Activated B cell treated with CpG ODN at 0.5 μM for 24 hours (primary cell): ENCODE data around the gene LCMT1. TPM values are rescaled to one million over a fixed set of nuclear protein-coding genes. Genes with fewer than 3 reads are reported as not detected.

Experiments
- ATAC-seq: fragments of 200-7000 bp; cut with Tn5 transposase; one replicate; pipeline ENCODE4 v1.10.0; 2021; ENCODE audit warnings: low read depth, mild to moderate bottlenecking, moderate library complexity
- CTCF ChIA-PET: fragments of 350-600 bp; sonication (Branson Sonifier 250); formaldehyde crosslinking; loops from one replicate; lab custom pipeline; 2021; ENCODE audit warnings: antibody characterized with exemption; lab: Charles Lee
- POLR2A ChIA-PET: fragments of 350-600 bp; sonication (Branson Sonifier 250); formaldehyde crosslinking; loops from one replicate; lab custom pipeline; 2021; ENCODE audit warnings: antibody characterized with exemption; lab: Charles Lee
- DNase-seq: peaks from one replicate; pipeline ENCODE4 v3.0.0; 2022
- H3K27ac Mint-ChIP-seq: one replicate; pipeline ENCODE4 v1.8.0; 2020; ENCODE audit warnings: mixed read lengths
- H3K27me3 Mint-ChIP-seq: one replicate; pipeline ENCODE4 v1.8.0; 2021; ENCODE audit warnings: mixed read lengths
- H3K36me3 Mint-ChIP-seq: one replicate; pipeline ENCODE4 v1.8.0; 2021; ENCODE audit warnings: low read depth, mixed read lengths
- H3K4me1 Mint-ChIP-seq: one replicate; pipeline ENCODE4 v1.8.0; 2021; ENCODE audit warnings: mixed read lengths
- H3K4me3 Mint-ChIP-seq: one replicate; pipeline ENCODE4 v1.8.0; 2020; ENCODE audit warnings: mild to moderate bottlenecking, mixed read lengths
- H3K9me3 Mint-ChIP-seq: one replicate; pipeline ENCODE4 v1.8.0; 2020; ENCODE audit warnings: mixed read lengths
- intact Hi-C: fragments of 100-400 bp; cut with micrococcal nuclease; formaldehyde crosslinking; loops from one replicate; pipeline ENCODE4 v1.15.1; 2024
- total RNA-seq: library from RNA; stranded (reverse); gene quantifications from 2 replicates; pipeline ENCODE4 v1.2.3, GENCODE V29; 2022
- TF ChIP-seq, protein P1 (sequence below): fragments of 200-600 bp; IDR thresholded peaks from one replicate; pipeline ENCODE4 v1.8.0; 2022; ENCODE audit warnings: antibody characterized with exemption, mild to moderate bottlenecking

Gene LCMT1
- total RNA-seq, 1 donor from 2014 or later: 33.6 TPM

DNA sequence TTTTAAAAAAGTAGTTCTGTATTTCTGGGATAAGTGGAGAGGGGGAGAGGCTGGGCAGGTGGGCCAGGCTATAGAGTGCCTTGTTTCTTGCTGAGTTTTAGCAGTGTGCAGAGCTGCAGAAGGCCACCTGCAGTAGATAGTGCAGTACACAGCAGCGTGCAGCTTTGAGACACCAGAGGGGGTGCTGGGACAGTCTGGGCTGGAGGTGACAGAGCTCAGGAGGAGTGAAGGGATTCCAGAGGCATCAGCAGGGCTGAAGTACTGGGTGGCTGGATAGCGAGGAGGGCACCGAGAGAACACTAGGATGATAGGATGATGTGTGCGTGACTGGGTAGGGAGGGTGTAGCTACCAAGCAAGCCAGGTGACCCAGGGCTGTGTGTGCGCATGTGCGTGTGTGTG lies 26.6 kb downstream of the LCMT1 start:
- Mint-ChIP-seq H3K36me3 (peaks cover 78% of the 10 kb centered on the region), H3K9me3 (no peaks in the 10 kb centered on the region), H3K4me3 (no peak overlapping the region), H3K4me1 (no peaks in the 10 kb centered on the region), H3K27ac (no peak overlapping the region), H3K27me3 (no peaks in the 10 kb centered on the region)
- ATAC-seq: no peak
- DNase-seq: no peak
- intact Hi-C loops: no loop called here
- TF ChIP-seq, protein P1, sequence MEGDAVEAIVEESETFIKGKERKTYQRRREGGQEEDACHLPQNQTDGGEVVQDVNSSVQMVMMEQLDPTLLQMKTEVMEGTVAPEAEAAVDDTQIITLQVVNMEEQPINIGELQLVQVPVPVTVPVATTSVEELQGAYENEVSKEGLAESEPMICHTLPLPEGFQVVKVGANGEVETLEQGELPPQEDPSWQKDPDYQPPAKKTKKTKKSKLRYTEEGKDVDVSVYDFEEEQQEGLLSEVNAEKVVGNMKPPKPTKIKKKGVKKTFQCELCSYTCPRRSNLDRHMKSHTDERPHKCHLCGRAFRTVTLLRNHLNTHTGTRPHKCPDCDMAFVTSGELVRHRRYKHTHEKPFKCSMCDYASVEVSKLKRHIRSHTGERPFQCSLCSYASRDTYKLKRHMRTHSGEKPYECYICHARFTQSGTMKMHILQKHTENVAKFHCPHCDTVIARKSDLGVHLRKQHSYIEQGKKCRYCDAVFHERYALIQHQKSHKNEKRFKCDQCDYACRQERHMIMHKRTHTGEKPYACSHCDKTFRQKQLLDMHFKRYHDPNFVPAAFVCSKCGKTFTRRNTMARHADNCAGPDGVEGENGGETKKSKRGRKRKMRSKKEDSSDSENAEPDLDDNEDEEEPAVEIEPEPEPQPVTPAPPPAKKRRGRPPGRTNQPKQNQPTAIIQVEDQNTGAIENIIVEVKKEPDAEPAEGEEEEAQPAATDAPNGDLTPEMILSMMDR: no peak
- ChIA-PET CTCF (no interaction called here), POLR2A (no interaction called here)

DNA sequence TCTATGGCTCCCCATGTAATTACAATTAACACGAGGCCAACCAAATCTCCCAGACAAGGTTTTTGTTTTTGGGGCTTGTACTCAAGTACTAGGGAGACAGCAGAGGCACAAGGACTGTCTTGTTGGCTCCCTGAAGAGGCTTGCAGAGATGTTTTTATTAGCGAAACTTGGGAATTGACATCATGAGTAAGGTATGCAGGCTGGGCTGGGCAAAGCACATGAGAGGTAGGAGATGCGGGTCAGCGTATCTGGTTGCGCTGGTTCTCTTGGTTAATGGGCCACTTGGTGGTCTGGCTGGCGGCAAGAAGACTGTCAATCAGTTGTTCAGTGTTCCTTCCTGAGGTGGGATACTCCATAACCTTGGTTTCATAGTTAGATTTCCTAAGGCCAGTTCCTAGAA lies 28.9 kb downstream of the LCMT1 start:
- intact Hi-C loops: no loop called here
- Mint-ChIP-seq H3K4me1 (no peaks in the 10 kb centered on the region), H3K27ac (no peak overlapping the region), H3K27me3 (no peaks in the 10 kb centered on the region), H3K4me3 (no peak overlapping the region), H3K36me3 (peaks cover 74% of the 10 kb centered on the region), H3K9me3 (no peaks in the 10 kb centered on the region)
- CTCF ChIA-PET: no interaction called here
- DNase-seq: no peak
- POLR2A ChIA-PET: no interaction called here
- ATAC-seq: no peak
- TF ChIP-seq, protein P1: no peak

DNA sequence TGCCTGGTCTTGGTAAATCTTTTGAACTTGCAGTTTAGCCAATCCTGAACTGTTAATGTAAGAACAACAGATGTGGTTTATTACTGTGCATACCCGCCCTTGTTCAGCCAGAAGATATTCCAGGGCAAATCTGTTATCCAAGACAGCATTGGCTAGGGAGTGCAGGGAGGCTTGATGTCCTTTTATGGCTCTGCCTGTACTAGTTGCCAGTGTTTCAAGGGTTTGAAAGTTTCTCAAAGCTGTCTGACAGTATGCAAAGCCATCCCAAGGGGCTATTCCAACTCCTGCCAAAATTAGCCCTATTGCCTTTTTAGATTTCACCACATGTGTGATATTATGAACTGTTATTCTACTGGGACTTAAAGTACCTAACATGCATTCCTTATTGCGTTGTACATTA lies 30.1 kb downstream of the LCMT1 start:
- TF ChIP-seq, protein P1: no peak
- H3K4me1 Mint-ChIP-seq: no peaks in the 10 kb centered on the region
- ChIA-PET POLR2A (no interaction called here), CTCF (no interaction called here)
- no peaks in the 10 kb centered on the region for H3K27me3 Mint-ChIP-seq
- H3K4me3 Mint-ChIP-seq: no peak overlapping the region
- no peaks in the 10 kb centered on the region for H3K9me3 Mint-ChIP-seq
- ATAC-seq (no peak), DNase-seq (no peak)
- H3K36me3 Mint-ChIP-seq: peaks cover 68% of the 10 kb centered on the region
- no peak overlapping the region for H3K27ac Mint-ChIP-seq
- intact Hi-C loops: no loop called here

DNA sequence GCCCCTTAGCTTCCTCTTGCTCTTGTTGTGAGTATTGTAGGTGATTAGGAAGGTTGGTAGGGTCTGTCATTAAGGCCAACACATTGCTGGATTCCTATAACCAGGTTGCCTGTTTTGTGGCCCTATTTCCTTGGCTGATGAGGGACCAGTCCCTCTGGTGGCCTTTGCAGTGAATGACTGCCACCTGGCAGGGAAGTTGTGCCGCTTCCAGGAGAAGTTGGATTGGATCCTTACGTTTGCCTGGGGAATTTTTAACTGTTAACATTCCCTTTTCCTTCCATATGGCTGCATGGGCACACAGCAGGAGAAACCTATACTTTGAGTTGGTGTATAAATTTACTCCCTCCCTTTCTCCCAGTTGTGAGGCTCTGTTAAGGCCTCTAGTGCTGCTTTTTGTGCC lies 32.4 kb downstream of the LCMT1 start:
- Mint-ChIP-seq H3K9me3 (no peaks in the 10 kb centered on the region), H3K36me3 (peaks cover 56% of the 10 kb centered on the region), H3K4me1 (no peaks in the 10 kb centered on the region), H3K27me3 (no peaks in the 10 kb centered on the region), H3K4me3 (no peak overlapping the region), H3K27ac (no peak overlapping the region)
- POLR2A ChIA-PET: no interaction called here
- intact Hi-C loops: no loop called here
- DNase-seq (no peak), ATAC-seq (no peak)
- TF ChIP-seq, protein P1: no peak
- CTCF ChIA-PET: no interaction called here

DNA sequence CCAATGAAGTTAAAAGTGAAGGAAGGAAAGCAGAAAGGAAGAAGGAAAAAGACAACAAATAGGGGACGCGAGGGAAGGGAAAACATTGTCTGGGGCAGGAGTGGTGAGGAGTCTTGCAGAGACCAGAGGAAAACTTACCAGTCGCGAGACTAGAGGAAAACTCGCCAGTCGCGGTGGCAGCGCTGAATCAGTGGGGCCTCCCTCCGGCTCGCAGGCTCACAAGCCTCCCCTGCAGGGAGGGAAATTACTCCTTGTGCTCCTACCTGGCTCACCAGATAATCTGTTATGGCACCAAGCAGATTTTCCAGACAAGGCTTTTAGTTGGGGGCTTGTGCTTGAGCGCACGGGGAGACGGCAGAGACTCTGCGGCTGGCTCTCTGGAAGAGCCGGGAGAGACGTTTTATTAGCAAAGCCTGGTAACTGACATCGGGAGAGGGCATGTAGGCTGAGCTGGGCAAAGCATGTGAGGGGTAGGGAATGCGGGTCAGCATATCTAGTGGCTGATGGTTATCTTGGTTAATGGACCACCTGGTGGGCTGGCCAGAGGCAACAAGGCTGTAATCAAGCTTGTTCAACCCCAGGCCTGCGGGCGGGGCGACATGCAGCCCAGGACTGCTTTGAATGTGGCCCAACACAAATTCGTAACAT lies 37.1 kb downstream of the LCMT1 start:
- peaks cover 36% of the 10 kb centered on the region for H3K36me3 Mint-ChIP-seq
- ATAC-seq: no peak
- DNase-seq: no peak
- no peaks in the 10 kb centered on the region for H3K27me3 Mint-ChIP-seq
- no peaks in the 10 kb centered on the region for H3K4me1 Mint-ChIP-seq
- POLR2A ChIA-PET: no interaction called here
- no peak overlapping the region for H3K27ac Mint-ChIP-seq
- TF ChIP-seq, protein P1: no peak
- CTCF ChIA-PET: no interaction called here
- intact Hi-C loops: no loop called here
- H3K9me3 Mint-ChIP-seq: no peaks in the 10 kb centered on the region
- H3K4me3 Mint-ChIP-seq: no peak overlapping the region
